Heart left ventricle (tissue), 13 donors: ENCODE measurements around the gene NKIRAS2.

Experiments
- CTCF ChIP-seq, 12 donors: fragments of 200-600 bp; sonication (generic) in 4 of 12; IDR thresholded peaks; one replicate each; pipeline versions ENCODE4 v1.5.0 to v1.8.0; 2018 to 2022; ENCODE audit warnings: antibody characterized with exemption in 12 of 12, mild to moderate bottlenecking in 5 of 12
- POLR2A ChIP-seq, 2 donors: fragments of 450-650 bp; IDR thresholded peaks; one replicate each; pipeline ENCODE4 v1.6.1; 2017; ENCODE audit warnings: antibody characterized with exemption in 2 of 2, mild to moderate bottlenecking in 2 of 2, moderate library complexity in 2 of 2
- donor health status: ischemic (EF 13 %, LVEDD 7.1; RV severe dilation, severe dysfunction).
- donor health status: DM: no; HTN: yes; CAD: no.
- donor health status: DM: no; HTN: no; CAD: no.
- donor health status: ischemic (EF 25% LVEDD 6.9; RV normal size, moderate dysfunction).
- donor health status: ischemic (EF 25% LVEDD 5.7; RV mildly dilated, moderate dysfunction).
- donor health status: ischemic (EF 35%, LVEDD 5.7; RV mildly dilated, moderate dysfunction).
- donor health status: nonischemic (EF 11% LVEDD 7.7; RV severe dilation, severe dysfunction).
- donor health status: DM: yes; HTN: yes; CAD: no.
- donor health status: PGD.
- donor health status: ischemic (EF 29% LVEDD 5.4; RV normal size, mild dysfunction).
- donor health status: nonischemic (EF 23%, LVEDD 6.1; RV moderate dilation, normal function).

DNA sequence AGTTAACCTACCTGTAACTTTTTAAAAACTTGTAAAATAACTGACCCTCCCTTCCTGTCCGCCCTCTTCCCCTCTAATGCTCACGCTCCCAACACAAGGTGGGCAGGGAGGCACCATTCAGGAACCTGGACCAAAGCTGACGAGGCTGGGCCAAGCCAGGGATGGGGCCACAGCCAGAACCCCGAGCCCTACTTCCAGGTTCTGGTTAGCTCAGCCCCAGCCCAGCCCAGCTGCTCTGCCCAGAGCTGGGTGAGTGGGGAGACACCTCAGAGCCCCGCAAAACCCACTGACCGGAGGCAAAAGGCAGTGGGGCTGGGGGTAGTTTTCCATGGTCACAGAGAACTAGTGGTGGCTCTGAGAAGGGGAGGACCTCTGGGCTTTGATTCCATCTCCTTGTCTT, 45.9 kb upstream of the NKIRAS2 start:
- no peak for TF ChIP-seq CTCF (IDR thresholded peaks at IDR 0.05)
- no peak for TF ChIP-seq POLR2A (IDR thresholded peaks at IDR 0.05)
